HG02938 (cell line): ENCODE results near the gene PTPN14.

Experiments
- ATAC-seq: cut with Tn5 transposase; IDR thresholded peaks from one replicate; pipeline ENCODE4 v1.9.1; 2021; ENCODE audit warnings: mild to moderate bottlenecking, moderate library complexity; ENCODE audit not compliant: unreplicated experiment

Gene PTPN14

GRCh38 chr1:214569357-214570004 is 18.1 kb upstream of the PTPN14 start:
- ATAC-seq, result no peak

- no peak for ATAC-seq
Measured at GRCh38 chr1:214568328-214568727, 16.9 kb upstream of the PTPN14 start.

GRCh38 chr1:214567481-214567980 is 16.1 kb upstream of the PTPN14 start:
- ATAC-seq, result no peak

GRCh38 chr1:214566158-214567104 is 15.0 kb upstream of the PTPN14 start:
- ATAC-seq, result no peak

GRCh38 chr1:214565310-214565709 is 13.9 kb upstream of the PTPN14 start:
- no peak for ATAC-seq

GRCh38 chr1:214563881-214564280 is 12.5 kb upstream of the PTPN14 start:
- no peak for ATAC-seq

GRCh38 chr1:214557952-214558735 is 6.7 kb upstream of the PTPN14 start:
- ATAC-seq, result no peak

- ATAC-seq, result no peak
Measured at GRCh38 chr1:214553142-214553710, 1.8 kb upstream of the PTPN14 start.

- no peak for ATAC-seq
Measured at GRCh38 chr1:214552174-214552608, 789 bp upstream of the PTPN14 start.

- ATAC-seq, result peak; percentile 7
Measured at GRCh38 chr1:214550857-214551435, 456 bp downstream of the PTPN14 start.

GRCh38 chr1:214550013-214550856 is 1.2 kb downstream of the PTPN14 start:
- no peak for ATAC-seq

- no peak for ATAC-seq
Measured at GRCh38 chr1:214549604-214550003, 1.8 kb downstream of the PTPN14 start.

- no peak for ATAC-seq
Measured at GRCh38 chr1:214548988-214549387, 2.4 kb downstream of the PTPN14 start.

- ATAC-seq, result no peak
Measured at GRCh38 chr1:214548271-214548670, 3.1 kb downstream of the PTPN14 start.

GRCh38 chr1:214547747-214548146 is 3.7 kb downstream of the PTPN14 start:
- ATAC-seq, result no peak

GRCh38 chr1:214546886-214547641 is 4.3 kb downstream of the PTPN14 start:
- no peak for ATAC-seq

GRCh38 chr1:214546084-214546483 is 5.3 kb downstream of the PTPN14 start:
- no peak for ATAC-seq

GRCh38 chr1:214545293-214545692 is 6.1 kb downstream of the PTPN14 start:
- no peak for ATAC-seq

GRCh38 chr1:214544791-214545190 is 6.6 kb downstream of the PTPN14 start:
- ATAC-seq, result no peak
